ENCODE data around the gene KRT5. TPM values are rescaled to one million over a fixed set of nuclear protein-coding genes. Genes with fewer than 3 reads are reported as not detected.
A peak's percentile ranks its signal among the peaks of the same experiment; 100 is the strongest.

Gene KRT5
- total and polyA plus RNA-seq, 4 donors: 0.08 TPM; not detected in 3

DNA sequence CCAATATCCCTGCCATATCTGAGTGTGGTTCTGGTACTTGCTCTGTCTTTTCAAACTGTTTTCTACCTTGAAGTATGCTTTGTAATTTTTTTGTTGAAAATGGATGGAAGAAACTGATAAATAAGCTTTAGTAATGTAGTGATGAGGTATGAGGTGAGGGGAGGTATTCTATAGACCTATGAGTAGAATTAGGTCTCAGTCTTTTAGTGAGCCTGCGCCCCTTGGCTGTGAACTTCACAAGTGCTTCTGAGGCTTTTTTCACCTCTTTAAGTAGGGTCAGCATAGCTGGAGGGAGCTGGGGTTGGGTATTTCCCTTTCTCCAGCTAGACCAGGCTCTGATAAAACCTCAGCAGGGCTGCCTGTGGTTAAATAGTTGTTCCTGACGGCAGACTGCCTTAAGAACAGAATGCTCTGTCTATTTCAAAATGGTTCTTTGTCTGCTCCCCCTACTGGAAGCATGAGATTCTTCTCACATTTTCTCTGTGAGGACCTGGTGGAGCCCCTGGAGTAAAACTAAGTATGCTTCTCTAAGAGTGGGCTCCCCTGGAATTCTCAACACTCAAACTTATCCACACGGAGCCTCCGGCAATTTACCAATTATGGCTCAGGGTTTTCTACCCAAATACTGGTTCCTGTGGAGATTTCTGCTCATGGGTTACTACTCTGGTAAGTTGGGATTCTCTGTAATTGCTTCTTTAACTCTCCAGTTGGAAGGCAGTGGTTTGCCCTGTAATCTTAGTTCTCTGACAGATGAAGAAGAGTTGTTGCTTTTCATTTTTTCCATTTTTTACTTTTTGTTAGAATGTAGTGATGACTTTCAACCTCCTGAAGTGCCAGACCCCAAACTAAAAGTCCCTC, 13.1 kb downstream of the KRT5 start:
- H3K9ac ChIP-seq (ENCODE audit: low read depth in 1 of 2, low read length in 2 of 2): no peak overlapping the region
- peaks cover 0 to 14% (median under 1%) of the 10 kb centered on the region in 4 donors for H3K9me3 ChIP-seq (ENCODE audit: control insufficient read depth in 4 of 4, low read length in 3 of 4)
- no peak overlapping the region for H3K4me3 ChIP-seq (ENCODE audit: low read depth in 1 of 3, low read length in 3 of 3)
- H3K27ac ChIP-seq (ENCODE audit: low read depth in 1 of 2, low read length in 2 of 2): no peak overlapping the region
- H3K4me1 ChIP-seq (ENCODE audit: control insufficient read depth in 4 of 4, insufficient read depth in 4 of 4, low read length in 3 of 4): peaks cover 0 to 2% (median 0%) of the 10 kb centered on the region in 4 donors
- H3K27me3 ChIP-seq (ENCODE audit: control insufficient read depth in 4 of 4, insufficient read depth in 4 of 4, low read length in 3 of 4): peaks cover 0 to 7% (median 2%) of the 10 kb centered on the region in 4 donors
- WGBS: 35% methylated on average over 4 of the region's 4 CpGs
- DNase-seq (ENCODE audit: low spot score): peak; percentile 31
- TF ChIP-seq, protein P1, sequence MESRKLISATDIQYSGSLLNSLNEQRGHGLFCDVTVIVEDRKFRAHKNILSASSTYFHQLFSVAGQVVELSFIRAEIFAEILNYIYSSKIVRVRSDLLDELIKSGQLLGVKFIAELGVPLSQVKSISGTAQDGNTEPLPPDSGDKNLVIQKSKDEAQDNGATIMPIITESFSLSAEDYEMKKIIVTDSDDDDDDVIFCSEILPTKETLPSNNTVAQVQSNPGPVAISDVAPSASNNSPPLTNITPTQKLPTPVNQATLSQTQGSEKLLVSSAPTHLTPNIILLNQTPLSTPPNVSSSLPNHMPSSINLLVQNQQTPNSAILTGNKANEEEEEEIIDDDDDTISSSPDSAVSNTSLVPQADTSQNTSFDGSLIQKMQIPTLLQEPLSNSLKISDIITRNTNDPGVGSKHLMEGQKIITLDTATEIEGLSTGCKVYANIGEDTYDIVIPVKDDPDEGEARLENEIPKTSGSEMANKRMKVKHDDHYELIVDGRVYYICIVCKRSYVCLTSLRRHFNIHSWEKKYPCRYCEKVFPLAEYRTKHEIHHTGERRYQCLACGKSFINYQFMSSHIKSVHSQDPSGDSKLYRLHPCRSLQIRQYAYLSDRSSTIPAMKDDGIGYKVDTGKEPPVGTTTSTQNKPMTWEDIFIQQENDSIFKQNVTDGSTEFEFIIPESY (IDR thresholded peaks at IDR 0.05): no peak
- peak; percentile 60 to 74 for TF ChIP-seq RAD21 (IDR thresholded peaks at IDR 0.05)
- TF ChIP-seq, protein P2, sequence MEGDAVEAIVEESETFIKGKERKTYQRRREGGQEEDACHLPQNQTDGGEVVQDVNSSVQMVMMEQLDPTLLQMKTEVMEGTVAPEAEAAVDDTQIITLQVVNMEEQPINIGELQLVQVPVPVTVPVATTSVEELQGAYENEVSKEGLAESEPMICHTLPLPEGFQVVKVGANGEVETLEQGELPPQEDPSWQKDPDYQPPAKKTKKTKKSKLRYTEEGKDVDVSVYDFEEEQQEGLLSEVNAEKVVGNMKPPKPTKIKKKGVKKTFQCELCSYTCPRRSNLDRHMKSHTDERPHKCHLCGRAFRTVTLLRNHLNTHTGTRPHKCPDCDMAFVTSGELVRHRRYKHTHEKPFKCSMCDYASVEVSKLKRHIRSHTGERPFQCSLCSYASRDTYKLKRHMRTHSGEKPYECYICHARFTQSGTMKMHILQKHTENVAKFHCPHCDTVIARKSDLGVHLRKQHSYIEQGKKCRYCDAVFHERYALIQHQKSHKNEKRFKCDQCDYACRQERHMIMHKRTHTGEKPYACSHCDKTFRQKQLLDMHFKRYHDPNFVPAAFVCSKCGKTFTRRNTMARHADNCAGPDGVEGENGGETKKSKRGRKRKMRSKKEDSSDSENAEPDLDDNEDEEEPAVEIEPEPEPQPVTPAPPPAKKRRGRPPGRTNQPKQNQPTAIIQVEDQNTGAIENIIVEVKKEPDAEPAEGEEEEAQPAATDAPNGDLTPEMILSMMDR (IDR thresholded peaks at IDR 0.05; ENCODE audit: low read depth, low read length, missing input control): peak; percentile 51
- TF ChIP-seq, protein P3, sequence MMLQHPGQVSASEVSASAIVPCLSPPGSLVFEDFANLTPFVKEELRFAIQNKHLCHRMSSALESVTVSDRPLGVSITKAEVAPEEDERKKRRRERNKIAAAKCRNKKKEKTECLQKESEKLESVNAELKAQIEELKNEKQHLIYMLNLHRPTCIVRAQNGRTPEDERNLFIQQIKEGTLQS (IDR thresholded peaks at IDR 0.05): no peak
- H3K36me3 ChIP-seq (ENCODE audit: control insufficient read depth in 4 of 4, insufficient read depth in 3 of 4, low read depth in 1 of 4, low read length in 3 of 4): no peaks in the 10 kb centered on the region

DNA sequence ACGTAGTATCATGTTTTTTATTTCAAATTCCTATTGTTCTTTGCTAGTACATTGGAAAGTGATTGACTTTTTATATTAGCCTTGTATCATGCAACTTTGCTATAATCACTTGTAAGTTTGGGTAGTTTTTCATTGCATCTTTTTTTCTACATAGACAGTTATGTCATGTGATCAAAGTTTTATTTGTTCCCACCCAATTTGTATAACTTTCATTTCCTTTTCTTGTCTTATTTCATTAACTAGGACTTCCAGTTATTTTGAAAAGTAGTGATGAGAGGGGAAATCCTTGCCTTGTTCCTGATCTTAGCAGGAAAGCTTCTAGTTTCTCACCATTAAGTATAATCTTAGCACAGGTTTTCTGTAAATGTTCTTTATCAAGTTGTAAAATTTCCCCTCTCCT, 17.3 kb downstream of the KRT5 start:
- Histone ChIP-seq H3K27ac (ENCODE audit: low read depth in 1 of 2, low read length in 2 of 2) (no peak overlapping the region), H3K4me3 (ENCODE audit: low read depth in 1 of 3, low read length in 3 of 3) (no peak overlapping the region), H3K9ac (ENCODE audit: low read depth in 1 of 2, low read length in 2 of 2) (no peak overlapping the region), H3K9me3 (ENCODE audit: control insufficient read depth in 4 of 4, low read length in 3 of 4) (peaks cover 0 to 7% (median 0%) of the 10 kb centered on the region in 4 donors), H3K27me3 (ENCODE audit: control insufficient read depth in 4 of 4, insufficient read depth in 4 of 4, low read length in 3 of 4) (peaks cover 0 to 2% (median 0%) of the 10 kb centered on the region in 4 donors), H3K36me3 (ENCODE audit: control insufficient read depth in 4 of 4, insufficient read depth in 3 of 4, low read depth in 1 of 4, low read length in 3 of 4) (no peaks in the 10 kb centered on the region), H3K4me1 (ENCODE audit: control insufficient read depth in 4 of 4, insufficient read depth in 4 of 4, low read length in 3 of 4) (peaks cover 0 to 2% (median 0%) of the 10 kb centered on the region in 4 donors)
- TF ChIP-seq, protein P2 (IDR thresholded peaks at IDR 0.05; ENCODE audit: low read depth, low read length, missing input control): no peak
- TF ChIP-seq GABPA (IDR thresholded peaks at IDR 0.05 in 1 of 2, conservative IDR thresholded peaks at IDR 0.05 in 1 of 2) (no peak), EGR1 (IDR thresholded peaks at IDR 0.05; ENCODE audit: low read depth in 2 of 2) (no peak), JUND (IDR thresholded peaks at IDR 0.05) (no peak), YY1 (IDR thresholded peaks at IDR 0.05) (no peak), FOXA1 (IDR thresholded peaks at IDR 0.05) (no peak), HNF4A (conservative IDR thresholded peaks at IDR 0.05) (no peak), HNF4G (IDR thresholded peaks at IDR 0.05) (no peak), RAD21 (IDR thresholded peaks at IDR 0.05) (no peak), TAF1 (conservative IDR thresholded peaks at IDR 0.05) (no peak)
- TF ChIP-seq, protein P1 (IDR thresholded peaks at IDR 0.05): no peak
- TF ChIP-seq, protein P4, sequence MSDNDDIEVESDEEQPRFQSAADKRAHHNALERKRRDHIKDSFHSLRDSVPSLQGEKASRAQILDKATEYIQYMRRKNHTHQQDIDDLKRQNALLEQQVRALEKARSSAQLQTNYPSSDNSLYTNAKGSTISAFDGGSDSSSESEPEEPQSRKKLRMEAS (IDR thresholded peaks at IDR 0.05): no peak
- TF ChIP-seq, protein P3 (IDR thresholded peaks at IDR 0.05): no peak
- TF ChIP-seq, protein P5, sequence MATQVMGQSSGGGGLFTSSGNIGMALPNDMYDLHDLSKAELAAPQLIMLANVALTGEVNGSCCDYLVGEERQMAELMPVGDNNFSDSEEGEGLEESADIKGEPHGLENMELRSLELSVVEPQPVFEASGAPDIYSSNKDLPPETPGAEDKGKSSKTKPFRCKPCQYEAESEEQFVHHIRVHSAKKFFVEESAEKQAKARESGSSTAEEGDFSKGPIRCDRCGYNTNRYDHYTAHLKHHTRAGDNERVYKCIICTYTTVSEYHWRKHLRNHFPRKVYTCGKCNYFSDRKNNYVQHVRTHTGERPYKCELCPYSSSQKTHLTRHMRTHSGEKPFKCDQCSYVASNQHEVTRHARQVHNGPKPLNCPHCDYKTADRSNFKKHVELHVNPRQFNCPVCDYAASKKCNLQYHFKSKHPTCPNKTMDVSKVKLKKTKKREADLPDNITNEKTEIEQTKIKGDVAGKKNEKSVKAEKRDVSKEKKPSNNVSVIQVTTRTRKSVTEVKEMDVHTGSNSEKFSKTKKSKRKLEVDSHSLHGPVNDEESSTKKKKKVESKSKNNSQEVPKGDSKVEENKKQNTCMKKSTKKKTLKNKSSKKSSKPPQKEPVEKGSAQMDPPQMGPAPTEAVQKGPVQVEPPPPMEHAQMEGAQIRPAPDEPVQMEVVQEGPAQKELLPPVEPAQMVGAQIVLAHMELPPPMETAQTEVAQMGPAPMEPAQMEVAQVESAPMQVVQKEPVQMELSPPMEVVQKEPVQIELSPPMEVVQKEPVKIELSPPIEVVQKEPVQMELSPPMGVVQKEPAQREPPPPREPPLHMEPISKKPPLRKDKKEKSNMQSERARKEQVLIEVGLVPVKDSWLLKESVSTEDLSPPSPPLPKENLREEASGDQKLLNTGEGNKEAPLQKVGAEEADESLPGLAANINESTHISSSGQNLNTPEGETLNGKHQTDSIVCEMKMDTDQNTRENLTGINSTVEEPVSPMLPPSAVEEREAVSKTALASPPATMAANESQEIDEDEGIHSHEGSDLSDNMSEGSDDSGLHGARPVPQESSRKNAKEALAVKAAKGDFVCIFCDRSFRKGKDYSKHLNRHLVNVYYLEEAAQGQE (IDR thresholded peaks at IDR 0.05): no peak
- WGBS: 91% methylated on average over 1 of the region's 1 CpG
- DNase-seq (ENCODE audit: low spot score): no peak

Measured in liver (tissue), 9 donors.